SK-N-SH (cell line): ENCODE measurements around the gene SLC12A7. TPM values are rescaled to one million over a fixed set of nuclear protein-coding genes. Genes with fewer than 3 reads are reported as not detected.
A peak's percentile ranks its signal among the peaks of the same experiment; 100 is the strongest.

Experiments
- CTCF ChIA-PET: fragments of 300-600, 350-600 bp; formaldehyde crosslinking; extraction: SDS; loops from one replicate; lab custom pipeline; 2021; lab: Yijun Ruan, JAX
- POLR2A ChIA-PET: fragments of 350-600 bp; sonication (Branson Sonifier 250); formaldehyde crosslinking; extraction: SDS; loops from one replicate; lab custom pipeline; 2020; ENCODE audit warnings: antibody characterized with exemption, inconsistent platforms; lab: Yijun Ruan, JAX
- DNase-seq: peaks from one replicate; pipeline ENCODE4 v3.0.0; 2012
- H2AFZ ChIP-seq: fragments of 200-600 bp; sonication (generic); 2 replicates; pipeline ENCODE4 v1.8.1; 2016; ENCODE audit warnings: antibody characterized with exemption, mild to moderate bottlenecking, low read depth
- H3F3A ChIP-seq: fragments of 200-600 bp; sonication (generic); replicated peaks from 2 replicates; pipeline ENCODE3; 2016; ENCODE audit warnings: antibody characterized with exemption, mild to moderate bottlenecking; ENCODE audit not compliant: insufficient read depth
- H3K27ac ChIP-seq, 2 experiments: fragments of 200-500 bp in 1 of 2; fragments of 200-600 bp in 1 of 2; sonication (Bioruptor generic) in 1 of 2; sonication (generic), shearing (Covaris generic) in 1 of 2; 2 replicates each; pipeline versions ENCODE4 v1.5.1 to v1.6.1; 2014 to 2016; ENCODE audit warnings: low read depth in 2 of 2, inconsistent platforms in 1 of 2, low read length in 1 of 2, mild to moderate bottlenecking in 1 of 2, mixed read lengths in 1 of 2
- H3K27me3 ChIP-seq: fragments of 200-600 bp; sonication (generic), shearing (Covaris generic); 2 replicates; pipeline ENCODE4 v1.6.1; 2016; ENCODE audit warnings: mixed run types; ENCODE audit not compliant: insufficient read depth
- H3K36me3 ChIP-seq, 2 experiments: fragments of 200-500 bp in 1 of 2; fragments of 200-600 bp in 1 of 2; sonication (Bioruptor generic) in 1 of 2; sonication (generic) in 1 of 2; replicated peaks in 1 of 2; 2 replicates each; pipeline versions ENCODE3 to v1.5.1; 2014 to 2016; ENCODE audit warnings: low read length in 1 of 2, mild to moderate bottlenecking in 1 of 2; ENCODE audit not compliant: insufficient read depth in 2 of 2, control insufficient read depth in 1 of 2
- H3K4me1 ChIP-seq, 2 experiments: fragments of 200-500 bp in 1 of 2; fragments of 200-600 bp in 1 of 2; sonication (Bioruptor generic) in 1 of 2; sonication (generic), shearing (Covaris generic) in 1 of 2; 2 replicates each; pipeline versions ENCODE4 v1.5.1 to v1.6.1; 2014 to 2016; ENCODE audit warnings: low read depth in 1 of 2, low read length in 1 of 2, mixed run types in 1 of 2; ENCODE audit not compliant: insufficient read depth in 2 of 2, control insufficient read depth in 1 of 2
- H3K4me2 ChIP-seq: fragments of 200-600 bp; sonication (generic), shearing (Covaris generic); 2 replicates; pipeline ENCODE4 v1.6.1; 2017; ENCODE audit warnings: mixed run types
- H3K4me3 ChIP-seq, 2 experiments: fragments of 200-500 bp in 1 of 2; fragments of 200-600 bp in 1 of 2; sonication (Bioruptor generic) in 1 of 2; sonication (generic), shearing (Covaris generic) in 1 of 2; 2 replicates each; pipeline versions ENCODE4 v1.5.1 to v1.8.1; 2014 to 2016; ENCODE audit warnings: low read depth in 2 of 2, inconsistent platforms in 1 of 2, low read length in 1 of 2, mild to moderate bottlenecking in 1 of 2, mixed read lengths in 1 of 2, moderate library complexity in 1 of 2
- H3K79me2 ChIP-seq: fragments of 200-600 bp; sonication (generic); 2 replicates; pipeline ENCODE4 v1.8.1; 2017; ENCODE audit warnings: mild to moderate bottlenecking; ENCODE audit not compliant: insufficient read depth
- H3K9ac ChIP-seq: fragments of 200-600 bp; sonication (generic); 2 replicates; pipeline ENCODE4 v1.6.1; 2017; ENCODE audit warnings: mixed run types
- H3K9me2 ChIP-seq: fragments of 200-600 bp; sonication (generic); 2 replicates; pipeline ENCODE4 v1.6.1; 2017; ENCODE audit warnings: mixed run types
- H3K9me3 ChIP-seq: fragments of 200-600 bp; sonication (generic); 2 replicates; pipeline ENCODE4 v1.6.1; 2017; ENCODE audit warnings: mixed run types, mild to moderate bottlenecking, moderate library complexity
- H4K20me1 ChIP-seq: fragments of 200-600 bp; sonication (generic); 2 replicates; pipeline ENCODE4 v1.6.1; 2017; ENCODE audit warnings: mild to moderate bottlenecking, mixed run types; ENCODE audit not compliant: insufficient read depth
- MAX ChIP-seq: IDR thresholded peaks from 2 replicates; pipeline ENCODE4 v1.4.0; 2012; ENCODE audit warnings: low read depth
- MEF2A ChIP-seq: IDR thresholded peaks from 2 replicates; pipeline ENCODE4 v1.4.0; 2012; ENCODE audit warnings: low read depth, borderline replicate concordance
- PBX3 ChIP-seq: IDR thresholded peaks from 2 replicates; pipeline ENCODE4; 2012
- RCOR1 ChIP-seq: fragments of 150-350 bp; IDR thresholded peaks from 2 replicates; pipeline ENCODE4 v1.6.1; 2017; ENCODE audit warnings: antibody characterized with exemption, low read length
- RXRA ChIP-seq: IDR thresholded peaks from 2 replicates; pipeline ENCODE4 v1.4.0; 2012; ENCODE audit warnings: low read depth, mild to moderate bottlenecking, borderline replicate concordance
- SMC3 ChIP-seq: IDR thresholded peaks from 2 replicates; pipeline ENCODE4 v1.6.1; 2012; ENCODE audit warnings: low read depth, low read length, improper control_type of control experiment
- TCF12 ChIP-seq: IDR thresholded peaks from 2 replicates; pipeline ENCODE4 v1.4.0; 2012
- WGBS: methylation state at CpG from one replicate; pipeline ENCODE4 v1.1.6; 2017; ENCODE audit warnings: low lambda C conversion rate; 5-methylcytosine and 5-hydroxymethylcytosine counted together
- polyA plus RNA-seq, 3 experiments: library from polyadenylated mRNA; depleted of rRNA; stranded (reverse); fragments of >200 nt; gene quantifications; 2 replicates each; pipeline ENCODE4 v1.2.3, GENCODE V29; 2012

Gene SLC12A7
- polyA plus RNA-seq, 1 of the 3 experiments (the other 2 are of a cell fraction): 2.6 TPM

- no peaks in the 10 kb centered on the region for H3K9me3 ChIP-seq
- no peaks in the 10 kb centered on the region for H3K9me2 ChIP-seq
- H3K4me3 ChIP-seq: no peak overlapping the region
- no peaks in the 10 kb centered on the region for H3K4me1 ChIP-seq
- H3K4me2 ChIP-seq: no peak overlapping the region
- no peak for TF ChIP-seq MAX
- no peak for TF ChIP-seq PBX3
- TF ChIP-seq RXRA: no peak
- no peak overlapping the region for H3K9ac ChIP-seq
- H3K27ac ChIP-seq: no peak overlapping the region
- no peaks in the 10 kb centered on the region for H3K27me3 ChIP-seq
- 56% methylated on average over 9 of the region's 24 CpGs for WGBS
- H4K20me1 ChIP-seq: no peaks in the 10 kb centered on the region
- no peak overlapping the region for H2AFZ ChIP-seq
- no peaks in the 10 kb centered on the region for H3K79me2 ChIP-seq
- H3K36me3 ChIP-seq: no peaks in the 10 kb centered on the region
- H3F3A ChIP-seq: no peaks in the 10 kb centered on the region
- POLR2A ChIA-PET: no interaction called here
- CTCF ChIA-PET: interaction anchor here (0.9 kb wide), 1 partner anchor 389 kb away, joined by 3 read pairs; no protein-coding TSS in a partner anchor
- peak; percentile 19 for DNase-seq
These were observed 51.3 kb downstream of the SLC12A7 start for GRCh38 chr5:1060535-1060981.

DNA sequence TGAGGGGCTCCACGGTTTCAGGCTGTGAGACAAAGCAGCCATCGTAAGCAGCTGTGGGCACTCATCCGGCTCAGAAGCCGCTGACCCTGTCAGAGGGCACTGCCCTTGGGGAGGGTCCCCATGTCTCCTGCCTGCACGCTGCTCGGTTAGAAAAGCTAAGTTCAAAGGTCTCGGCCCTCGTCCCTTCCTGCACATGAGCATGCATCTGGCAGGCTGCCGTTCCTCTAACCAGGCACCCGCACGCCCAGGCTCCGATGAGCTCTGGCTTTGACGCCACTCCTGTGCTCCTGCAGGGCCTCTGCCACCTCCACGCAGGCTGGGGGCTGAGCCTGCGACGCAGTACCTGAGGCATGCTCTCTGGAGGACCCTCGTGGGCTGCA lies 52.0 kb downstream of the SLC12A7 start:
- peak; percentile 22 for DNase-seq
- H3K9me3 ChIP-seq: no peaks in the 10 kb centered on the region
- H3K79me2 ChIP-seq: no peaks in the 10 kb centered on the region
- no peaks in the 10 kb centered on the region for H3K27me3 ChIP-seq
- no peak overlapping the region for H2AFZ ChIP-seq
- no peaks in the 10 kb centered on the region for H3K9me2 ChIP-seq
- no peaks in the 10 kb centered on the region for H3F3A ChIP-seq
- POLR2A ChIA-PET: no interaction called here
- no peak for TF ChIP-seq MEF2A
- no peak for TF ChIP-seq SMC3
- TF ChIP-seq RCOR1: no peak
- no peak for TF ChIP-seq TCF12
- TF ChIP-seq PBX3: no peak
- no peaks in the 10 kb centered on the region for H3K36me3 ChIP-seq
- no peak overlapping the region for H3K9ac ChIP-seq
- CTCF ChIA-PET: interaction anchor here (0.6 to 0.9 kb wide), 2 partner anchors 389 to 594 kb away, joined by 3 read pairs; no protein-coding TSS in a partner anchor
- WGBS: 76% methylated on average over 8 of the region's 17 CpGs
- H3K4me2 ChIP-seq: no peak overlapping the region
- H3K4me1 ChIP-seq: no peaks in the 10 kb centered on the region
- H4K20me1 ChIP-seq: no peaks in the 10 kb centered on the region
- no peak overlapping the region for H3K4me3 ChIP-seq
- no peak overlapping the region for H3K27ac ChIP-seq
